ENCODE results near the gene PLEKHG4. TPM values are rescaled to one million over a fixed set of nuclear protein-coding genes. Genes with fewer than 3 reads are reported as not detected.

Gene PLEKHG4
- total RNA-seq, 1 donor from 2014 or later, result 3.4 TPM

GRCh38 chr16:67275321-67275720 is 4.0 kb upstream of the PLEKHG4 start:
- H3K4me1 Mint-ChIP-seq (ENCODE audit: low read depth, unreplicated experiment), result no peaks in the 10 kb centered on the region
- no peak overlapping the region for H3K27ac Mint-ChIP-seq (ENCODE audit: unreplicated experiment)
- H3K27me3 Mint-ChIP-seq (ENCODE audit: unreplicated experiment), result no peaks in the 10 kb centered on the region
- no peak for DNase-seq
- peaks cover 5% of the 10 kb centered on the region for H3K9me3 Mint-ChIP-seq (ENCODE audit: unreplicated experiment)
- no peak overlapping the region for H3K4me3 Mint-ChIP-seq (ENCODE audit: unreplicated experiment)
- TF ChIP-seq CTCF (IDR thresholded peaks at IDR 0.05; ENCODE audit: partially characterized antibody, unreplicated experiment), result no peak
- no peaks in the 10 kb centered on the region for H3K36me3 Mint-ChIP-seq (ENCODE audit: unreplicated experiment)

GRCh38 chr16:67277294-67277998 is 1.9 kb upstream of the PLEKHG4 start:
- Mint-ChIP-seq H3K4me1 (ENCODE audit: low read depth, unreplicated experiment) (no peaks in the 10 kb centered on the region), H3K9me3 (ENCODE audit: unreplicated experiment) (peaks cover 5% of the 10 kb centered on the region), H3K36me3 (ENCODE audit: unreplicated experiment) (no peaks in the 10 kb centered on the region), H3K27me3 (ENCODE audit: unreplicated experiment) (no peaks in the 10 kb centered on the region), H3K4me3 (ENCODE audit: unreplicated experiment) (no peak overlapping the region), H3K27ac (ENCODE audit: unreplicated experiment) (no peak overlapping the region)
- DNase-seq, result no peak
- TF ChIP-seq CTCF (IDR thresholded peaks at IDR 0.05; ENCODE audit: partially characterized antibody, unreplicated experiment), result no peak

GRCh38 chr16:67277999-67278772 is 1.1 kb upstream of the PLEKHG4 start:
- peak overlapping the region; percentile 49 for H3K4me3 Mint-ChIP-seq (ENCODE audit: unreplicated experiment)
- TF ChIP-seq CTCF (IDR thresholded peaks at IDR 0.05; ENCODE audit: partially characterized antibody, unreplicated experiment), result no peak
- no peak for DNase-seq
- H3K4me1 Mint-ChIP-seq (ENCODE audit: low read depth, unreplicated experiment), result no peaks in the 10 kb centered on the region
- H3K9me3 Mint-ChIP-seq (ENCODE audit: unreplicated experiment), result peaks cover 6% of the 10 kb centered on the region
- H3K36me3 Mint-ChIP-seq (ENCODE audit: unreplicated experiment), result peaks cover 5% of the 10 kb centered on the region
- H3K27ac Mint-ChIP-seq (ENCODE audit: unreplicated experiment), result no peak overlapping the region
- H3K27me3 Mint-ChIP-seq (ENCODE audit: unreplicated experiment), result peaks cover 4% of the 10 kb centered on the region

- TF ChIP-seq CTCF (IDR thresholded peaks at IDR 0.05; ENCODE audit: partially characterized antibody, unreplicated experiment), result no peak
- peaks cover 7% of the 10 kb centered on the region for H3K27me3 Mint-ChIP-seq (ENCODE audit: unreplicated experiment)
- H3K36me3 Mint-ChIP-seq (ENCODE audit: unreplicated experiment), result peaks cover 8% of the 10 kb centered on the region
- H3K27ac Mint-ChIP-seq (ENCODE audit: unreplicated experiment), result no peak overlapping the region
- H3K9me3 Mint-ChIP-seq (ENCODE audit: unreplicated experiment), result peaks cover 10% of the 10 kb centered on the region
- H3K4me3 Mint-ChIP-seq (ENCODE audit: unreplicated experiment), result peak overlapping the region; percentile 49
- no peaks in the 10 kb centered on the region for H3K4me1 Mint-ChIP-seq (ENCODE audit: low read depth, unreplicated experiment)
- no peak for DNase-seq
These were observed 498 bp upstream of the PLEKHG4 start for GRCh38 chr16:67278773-67279295.
